HG03442 (cell line): ENCODE measurements around the gene PAK1.
"Not testable (repeated sequence)": the region's sequence is repeated elsewhere in the genome, so short reads cannot be mapped to it uniquely, and the experiment has no call there.

ENCODE experiments used
- ATAC-seq: cut with Tn5 transposase; IDR thresholded peaks from one replicate; pipeline ENCODE4 v1.9.1; 2021; ENCODE audit warnings: mild to moderate bottlenecking, moderate library complexity; ENCODE audit not compliant: unreplicated experiment

The PAK1 gene

GRCh38 chr11:77407613-77408012 is 66.3 kb downstream of the PAK1 start:
- ATAC-seq, result no peak

GRCh38 chr11:77406396-77406795 is 67.5 kb downstream of the PAK1 start:
- ATAC-seq, result no peak

- no peak for ATAC-seq
Measured at GRCh38 chr11:77403211-77403610, 70.7 kb downstream of the PAK1 start.

GRCh38 chr11:77402218-77402556 is 71.7 kb downstream of the PAK1 start:
- no peak for ATAC-seq

- no peak for ATAC-seq
Measured at GRCh38 chr11:77401486-77402217, 72.2 kb downstream of the PAK1 start.

- no peak for ATAC-seq
Measured at GRCh38 chr11:77400775-77401449, 73.0 kb downstream of the PAK1 start.

GRCh38 chr11:77400271-77400670 is 73.6 kb downstream of the PAK1 start:
- no peak for ATAC-seq

- ATAC-seq, result no peak
Measured at GRCh38 chr11:77397631-77398030, 76.3 kb downstream of the PAK1 start.

- ATAC-seq, result no peak
Measured at GRCh38 chr11:77396911-77397310, 77.0 kb downstream of the PAK1 start.

- ATAC-seq, result no peak
Measured at GRCh38 chr11:77396305-77396704, 77.6 kb downstream of the PAK1 start.

GRCh38 chr11:77395460-77396173 is 78.3 kb downstream of the PAK1 start:
- no peak for ATAC-seq

- no peak for ATAC-seq
Measured at GRCh38 chr11:77392842-77393241, 81.1 kb downstream of the PAK1 start.

GRCh38 chr11:77387701-77388100 is 86.2 kb downstream of the PAK1 start:
- ATAC-seq, result no peak

- no peak for ATAC-seq
Measured at GRCh38 chr11:77386178-77386577, 87.7 kb downstream of the PAK1 start.

GRCh38 chr11:77385255-77385771 is 88.6 kb downstream of the PAK1 start:
- not testable (repeated sequence) for ATAC-seq

GRCh38 chr11:77384571-77384970 is 89.3 kb downstream of the PAK1 start:
- ATAC-seq, result no peak

- not testable (repeated sequence) for ATAC-seq
Measured at GRCh38 chr11:77383349-77383748, 90.5 kb downstream of the PAK1 start.

GRCh38 chr11:77381729-77382665 is 91.9 kb downstream of the PAK1 start:
- no peak for ATAC-seq

GRCh38 chr11:77379934-77380333 is 94.0 kb downstream of the PAK1 start:
- ATAC-seq, result no peak

GRCh38 chr11:77379253-77379652 is 94.6 kb downstream of the PAK1 start:
- no peak for ATAC-seq

- no peak for ATAC-seq
Measured at GRCh38 chr11:77377734-77378133, 96.2 kb downstream of the PAK1 start.
